ENCODE data around the gene TCL1B.
A peak's percentile ranks its signal among the peaks of the same experiment; 100 is the strongest.

TCL1B gene

DNA sequence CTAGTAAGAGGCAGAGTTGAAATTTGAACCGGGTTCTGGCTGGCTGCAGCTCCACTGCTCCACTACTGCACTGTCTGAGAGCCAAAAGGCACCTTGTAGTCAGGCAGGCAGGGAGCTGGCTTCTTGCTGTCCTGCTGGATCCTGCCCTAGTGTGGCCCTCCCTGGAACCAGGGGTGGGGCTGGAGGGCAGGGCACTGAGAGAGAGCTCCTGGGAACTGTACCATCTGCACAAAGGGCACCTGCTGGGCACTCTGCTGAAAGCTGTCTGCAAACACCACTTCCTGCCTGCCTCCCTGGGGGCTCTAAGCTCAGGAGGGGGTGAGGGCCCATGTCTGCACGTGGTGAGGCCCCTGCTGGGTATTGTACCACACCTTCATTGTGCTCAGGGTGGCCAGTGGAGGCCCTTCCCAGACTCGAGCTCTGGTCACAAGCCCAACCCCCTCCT, 19.0 kb upstream of the TCL1B start:
- no peak for DNase-seq (ENCODE audit: low spot score)

DNA sequence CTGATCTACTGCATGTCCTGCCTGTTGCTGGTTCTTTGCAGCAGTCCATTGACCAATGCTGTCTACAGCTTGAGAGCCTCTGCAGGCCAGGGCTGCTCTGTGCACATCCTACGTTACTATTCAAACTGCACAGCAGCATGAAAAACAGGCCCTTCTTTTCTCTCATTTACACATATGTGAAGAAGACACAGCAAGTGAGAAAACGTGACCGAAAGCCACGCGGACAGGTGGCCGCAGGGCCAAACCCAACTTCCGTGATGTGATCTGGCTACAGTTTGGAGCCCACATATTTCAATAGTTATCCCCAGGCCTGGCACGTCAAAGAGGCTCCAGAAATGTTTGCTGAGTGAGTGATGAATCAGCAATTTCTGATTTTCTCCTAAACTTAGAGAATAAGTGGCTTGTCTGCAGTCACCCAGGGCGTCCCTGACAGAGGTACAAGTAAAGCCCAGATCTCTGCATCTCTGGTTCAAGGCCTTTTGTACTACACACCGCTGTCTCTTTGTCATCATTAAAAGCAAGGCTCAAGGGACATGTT, 17.9 kb upstream of the TCL1B start:
- no peak for DNase-seq (ENCODE audit: low spot score)

DNA sequence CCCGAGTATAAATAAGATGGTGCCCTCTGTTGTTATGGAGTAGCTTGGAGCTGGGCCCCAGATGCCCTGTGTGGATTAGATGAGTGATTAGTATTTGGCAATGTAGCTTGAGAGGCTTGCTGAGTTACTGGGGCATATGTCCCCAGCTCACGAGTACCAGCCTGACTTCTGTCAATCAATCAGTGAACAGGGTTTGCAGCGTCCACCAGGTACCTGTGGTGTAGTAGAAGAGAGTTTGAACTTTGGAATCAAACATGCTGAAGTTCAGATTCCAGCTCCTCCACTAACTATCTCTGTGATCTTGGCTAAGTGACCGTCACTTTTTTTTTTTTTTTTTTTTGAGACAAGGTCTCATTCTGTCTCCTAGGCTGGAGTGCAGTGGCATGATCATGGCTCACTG, 11.6 kb upstream of the TCL1B start:
- DNase-seq (ENCODE audit: low spot score): no peak

DNA sequence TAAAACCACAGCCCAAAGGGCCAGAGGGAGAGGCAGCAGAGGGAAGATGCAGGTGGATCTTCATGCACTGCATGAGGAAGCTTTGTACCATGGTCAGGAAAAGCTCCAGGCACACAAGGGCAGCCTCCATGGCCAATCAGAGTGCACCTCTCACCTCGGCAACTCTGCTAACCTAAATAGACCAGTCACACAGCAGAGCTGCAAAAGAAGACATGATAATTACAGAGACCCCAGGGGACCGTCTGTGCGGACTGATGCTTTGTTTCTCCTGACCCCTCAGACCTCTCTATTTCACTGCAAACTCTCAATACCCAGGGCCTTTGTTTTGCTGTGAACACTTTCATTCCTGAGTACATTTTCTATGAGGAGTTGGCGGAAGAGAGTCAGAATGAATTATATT, 10.7 kb upstream of the TCL1B start:
- no peak for DNase-seq (ENCODE audit: low spot score)

DNA sequence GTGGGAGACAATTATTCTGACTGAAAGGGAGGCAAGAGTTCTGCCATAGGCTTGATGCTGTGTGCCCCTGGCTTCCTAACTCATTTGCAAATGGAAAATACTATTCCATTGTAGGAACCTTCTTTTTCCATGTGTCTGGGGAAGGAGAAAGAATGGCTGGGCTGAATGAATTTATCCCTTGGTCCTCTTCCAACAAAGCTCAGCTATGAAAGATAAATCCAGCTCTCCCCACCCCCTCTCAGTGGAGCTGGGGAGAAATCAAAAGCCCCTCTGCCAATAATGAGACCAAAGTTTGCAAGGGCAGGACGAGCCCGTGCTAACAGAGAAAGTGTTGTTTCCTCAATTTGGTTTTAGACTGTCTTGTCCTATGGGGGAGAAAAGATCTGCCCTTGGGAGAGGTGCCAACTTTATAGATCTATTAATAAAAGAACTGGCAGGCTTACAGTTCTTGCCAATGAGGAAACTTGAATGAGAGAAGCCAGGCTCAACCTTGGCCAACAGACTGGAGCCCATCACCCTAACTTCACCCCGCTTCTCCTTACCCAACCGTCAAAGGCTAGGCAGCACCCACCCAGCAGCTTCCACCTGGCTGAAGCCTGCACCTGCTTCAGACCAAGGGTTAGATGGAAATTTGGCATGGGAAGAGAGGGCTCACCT, 8.9 kb upstream of the TCL1B start:
- DNase-seq (ENCODE audit: low spot score): no peak

DNA sequence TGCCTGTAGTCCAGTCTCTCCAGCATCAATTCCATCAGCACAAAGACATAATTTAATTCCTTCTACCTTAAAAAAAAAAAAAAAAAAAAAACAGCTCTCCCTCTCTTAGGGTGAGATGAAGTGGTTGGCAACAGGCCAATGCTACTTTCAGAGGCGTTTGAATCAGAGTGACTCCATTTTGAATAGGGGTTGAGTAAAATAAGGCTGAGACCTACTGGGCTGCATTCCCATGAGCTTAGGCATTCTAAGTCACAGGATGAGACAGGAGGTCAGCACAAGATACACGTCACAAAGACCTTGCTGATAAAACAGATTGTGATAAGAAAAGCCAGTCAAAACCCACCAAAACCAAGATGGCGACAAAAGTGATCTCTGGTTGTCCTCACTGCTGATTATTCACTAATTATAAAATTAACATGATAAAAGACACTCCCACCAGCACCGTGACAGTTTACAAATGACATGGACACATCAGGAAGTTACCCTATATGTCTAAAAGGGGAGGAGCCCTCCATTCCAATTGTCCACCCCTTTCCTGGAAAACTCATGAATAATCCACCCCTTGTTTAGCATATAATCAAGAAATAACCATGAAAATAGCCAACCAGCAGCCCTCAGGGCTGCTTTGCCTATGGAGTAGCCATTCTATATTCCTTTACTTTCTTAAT, 6.9 kb upstream of the TCL1B start:
- no peak for DNase-seq (ENCODE audit: low spot score)

DNA sequence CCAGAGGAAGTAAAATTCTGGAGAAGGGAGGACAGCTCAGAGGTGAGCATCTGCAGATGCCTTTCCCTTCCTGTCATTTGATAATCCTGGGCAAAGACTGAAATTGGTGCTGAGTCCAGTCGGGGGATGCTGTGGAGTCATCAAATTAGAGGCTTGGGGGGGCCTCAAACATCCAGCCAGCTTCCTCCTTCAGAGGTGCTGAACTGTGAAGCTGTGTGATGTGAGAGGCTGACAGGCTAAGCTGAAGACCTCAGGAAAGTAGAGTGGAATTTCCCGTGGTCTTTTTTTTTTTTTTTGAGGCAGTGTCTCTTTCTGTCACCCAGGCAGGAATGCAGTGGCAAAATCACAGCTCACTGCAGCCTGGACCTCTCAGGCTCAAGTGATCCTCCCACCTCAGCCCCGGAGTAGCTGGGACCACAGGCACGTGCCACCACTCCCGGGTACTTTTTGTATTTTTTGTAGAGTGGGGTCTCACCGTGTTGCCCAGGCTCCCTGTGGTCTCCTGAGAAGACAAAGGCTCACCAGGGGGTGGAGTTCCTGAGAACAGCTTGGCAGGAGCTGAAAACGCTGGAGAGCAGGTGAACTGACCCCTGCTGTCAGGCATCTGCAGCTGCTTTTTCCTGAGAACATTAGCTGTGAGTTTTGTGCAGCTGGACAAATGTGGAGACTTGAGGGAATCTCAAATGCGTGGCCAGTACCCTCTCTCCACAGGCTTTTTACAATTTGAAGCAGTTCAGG, 6.1 kb upstream of the TCL1B start:
- DNase-seq (ENCODE audit: low spot score): no peak

DNA sequence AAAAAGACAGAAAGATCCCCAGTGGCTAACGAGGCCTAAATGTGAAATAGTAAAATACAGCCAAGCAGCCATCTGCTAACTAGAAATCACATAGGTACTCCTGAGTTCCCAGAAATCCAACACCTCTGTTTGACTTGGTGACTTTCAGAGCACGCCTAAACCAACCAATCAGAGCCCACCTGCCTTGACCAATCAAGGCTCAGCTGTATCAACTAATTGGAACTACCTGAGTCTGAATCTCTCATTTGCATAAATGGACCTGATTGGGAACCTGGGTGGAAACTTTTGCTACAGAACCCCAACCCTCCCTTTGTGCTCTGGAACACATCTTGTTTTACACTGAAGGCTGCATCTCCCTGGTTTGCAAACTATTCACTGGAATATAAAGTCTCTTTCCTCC, 5.1 kb upstream of the TCL1B start:
- no peak for DNase-seq (ENCODE audit: low spot score)

DNA sequence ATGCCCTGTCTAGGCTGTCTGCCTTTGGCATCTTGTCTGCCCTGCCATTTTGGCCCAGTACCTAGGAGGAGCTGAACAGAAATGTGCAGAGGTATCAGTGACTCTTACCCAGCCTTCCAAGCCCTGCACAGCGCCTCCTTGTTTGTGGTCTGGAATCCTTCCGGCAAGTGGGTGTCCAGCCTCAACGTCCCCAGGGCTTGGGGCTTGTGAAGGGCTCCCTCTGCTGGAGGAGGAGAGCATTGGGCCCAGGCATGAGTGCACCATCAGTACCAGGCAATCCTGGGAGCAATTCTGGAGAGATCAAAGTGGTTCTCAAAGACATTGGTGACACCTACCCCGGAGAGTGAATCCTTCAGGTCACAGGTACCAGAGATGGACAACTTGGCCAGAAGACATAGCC, 2.4 kb upstream of the TCL1B start:
- DNase-seq (ENCODE audit: low spot score): peak; percentile 75

DNA sequence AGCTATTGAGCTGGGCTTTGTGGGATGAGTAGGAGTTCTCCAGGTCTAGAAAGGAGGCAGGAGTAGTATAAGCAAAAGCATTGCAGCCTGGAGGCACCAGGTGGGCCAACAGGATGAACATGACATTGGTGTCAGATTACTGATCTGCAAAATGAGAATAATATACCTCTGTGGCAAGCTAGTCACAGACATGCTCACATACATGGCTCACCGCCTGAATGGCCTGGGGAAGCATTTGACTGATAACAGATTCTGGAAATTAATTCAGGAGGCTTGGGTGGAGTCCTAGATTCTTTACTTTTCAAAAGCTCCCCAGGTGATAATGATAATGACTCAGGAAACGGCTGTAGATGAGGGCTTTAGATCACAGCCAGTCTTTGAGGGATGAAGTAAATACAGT, 709 bp downstream of the TCL1B start:
- DNase-seq (ENCODE audit: low spot score): no peak

DNA sequence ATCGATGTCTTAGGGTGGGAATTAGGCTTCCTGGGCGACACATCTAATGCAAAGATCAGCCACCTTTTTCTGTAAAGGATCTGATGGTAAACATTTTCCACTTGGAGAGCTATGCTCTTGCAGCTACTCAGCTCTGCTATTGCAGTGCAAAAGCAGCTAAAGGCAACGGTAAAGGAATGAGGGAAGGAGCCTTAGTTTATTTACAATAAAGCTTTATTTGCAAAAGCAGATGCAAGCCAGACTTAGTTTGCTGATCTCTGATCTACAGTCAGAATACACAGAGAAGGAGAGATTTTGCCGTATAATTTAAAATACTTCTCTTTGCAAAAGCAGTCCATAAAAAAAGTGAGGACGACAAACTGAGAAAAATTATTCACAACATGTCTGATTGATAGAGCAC, 3.2 kb downstream of the TCL1B start:
- DNase-seq (ENCODE audit: low spot score): no peak

DNA sequence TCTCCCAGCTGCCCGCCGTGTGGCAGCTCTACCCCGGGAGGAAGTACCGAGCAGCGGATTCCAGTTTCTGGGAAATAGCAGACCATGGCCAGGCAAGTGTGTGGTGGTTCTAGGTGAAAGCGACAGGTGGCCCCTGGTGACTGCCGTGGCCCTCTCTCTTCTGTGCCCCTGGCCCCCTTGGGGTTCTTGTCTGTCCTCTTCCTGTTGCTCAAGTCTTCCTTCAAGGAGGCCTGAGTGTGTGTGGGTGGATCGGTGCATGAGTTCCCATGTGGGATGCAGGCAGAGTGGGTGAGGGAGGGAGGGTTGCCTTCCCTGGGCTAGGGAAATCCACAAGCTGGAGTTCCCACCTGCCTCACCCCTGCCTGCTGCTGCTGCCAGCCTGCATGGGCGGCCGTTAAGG, 4.6 kb downstream of the TCL1B start:
- DNase-seq (ENCODE audit: low spot score): no peak

DNA sequence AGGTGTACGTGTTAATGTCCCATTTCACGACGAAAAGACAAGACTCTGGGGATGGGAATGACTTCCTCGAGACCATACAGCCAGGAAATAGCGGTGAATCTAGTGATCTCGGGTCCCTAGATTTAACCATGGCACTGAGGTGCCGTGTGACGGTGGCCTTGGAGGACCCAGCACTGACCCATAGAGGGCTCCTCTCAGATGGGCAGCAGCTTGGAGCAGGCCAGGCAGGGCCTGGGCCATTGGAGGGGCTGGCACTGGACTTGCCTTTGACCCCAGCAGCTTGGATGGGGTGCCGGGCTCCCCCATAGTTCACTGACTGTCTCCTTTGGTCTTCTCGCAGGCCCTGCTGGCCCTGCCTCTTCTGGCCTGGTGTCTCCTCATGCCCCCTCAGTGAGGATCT, 5.4 kb downstream of the TCL1B start:
- DNase-seq (ENCODE audit: low spot score): no peak

DNA sequence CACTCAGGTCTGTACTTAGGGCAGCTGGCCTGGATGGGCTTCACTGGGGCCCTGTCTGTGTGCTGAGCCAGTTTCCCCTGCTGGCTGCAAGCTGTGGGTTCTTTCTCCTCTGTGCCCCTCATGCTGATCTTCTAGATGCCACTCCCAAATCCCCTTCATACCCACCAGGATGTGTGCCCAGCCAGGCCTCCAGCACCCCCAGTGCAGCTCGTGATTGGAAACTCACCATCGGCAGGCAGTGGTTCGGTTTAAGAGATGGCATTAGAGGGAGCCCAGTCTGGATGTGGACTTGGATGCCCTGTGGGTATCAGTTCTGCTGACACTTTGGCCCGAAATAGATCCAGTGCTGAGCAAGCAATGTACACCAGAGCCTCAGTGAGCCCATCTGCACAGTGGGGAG, 5.9 kb downstream of the TCL1B start:
- no peak for DNase-seq (ENCODE audit: low spot score)

DNA sequence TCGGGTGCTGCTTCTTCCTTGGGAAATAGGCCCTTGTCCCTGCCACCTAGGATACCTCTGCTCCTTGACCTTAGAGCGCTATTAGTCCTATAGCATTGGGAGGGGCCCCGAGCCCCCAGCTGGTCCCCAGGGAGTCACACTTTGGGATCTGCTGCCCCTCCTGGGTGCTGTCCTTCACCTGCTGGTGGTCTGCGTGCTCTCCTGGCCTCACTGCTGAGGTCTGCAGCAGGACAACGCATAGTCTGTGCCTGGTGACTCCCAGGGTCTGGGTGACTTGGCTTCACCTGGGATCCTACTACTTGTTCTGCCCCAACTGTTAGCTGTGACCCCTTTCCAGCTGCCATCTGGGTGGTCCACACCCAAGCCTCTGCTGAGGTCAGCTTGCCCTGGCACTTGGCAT, 8.8 kb downstream of the TCL1B start:
- no peak for DNase-seq (ENCODE audit: low spot score)

DNA sequence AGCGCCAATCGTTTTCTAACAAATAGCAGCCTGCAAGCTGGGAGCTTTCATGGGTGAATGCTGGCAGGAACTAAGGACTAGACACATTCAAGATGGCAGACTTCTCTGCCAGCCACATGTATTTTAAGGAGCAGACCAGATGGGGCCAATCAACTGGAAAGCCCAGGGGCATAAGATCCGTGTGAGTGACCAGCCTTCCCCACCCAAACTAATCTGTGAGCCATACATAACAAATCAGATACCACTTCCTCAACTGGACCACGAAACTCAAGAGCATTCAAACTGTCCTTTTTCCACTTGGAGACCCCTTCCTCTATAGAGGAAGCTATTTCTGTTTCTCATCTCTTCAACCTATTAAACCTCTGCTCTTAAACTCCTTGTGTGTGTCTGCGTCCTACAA, 9.7 kb downstream of the TCL1B start:
- DNase-seq (ENCODE audit: low spot score): no peak

DNA sequence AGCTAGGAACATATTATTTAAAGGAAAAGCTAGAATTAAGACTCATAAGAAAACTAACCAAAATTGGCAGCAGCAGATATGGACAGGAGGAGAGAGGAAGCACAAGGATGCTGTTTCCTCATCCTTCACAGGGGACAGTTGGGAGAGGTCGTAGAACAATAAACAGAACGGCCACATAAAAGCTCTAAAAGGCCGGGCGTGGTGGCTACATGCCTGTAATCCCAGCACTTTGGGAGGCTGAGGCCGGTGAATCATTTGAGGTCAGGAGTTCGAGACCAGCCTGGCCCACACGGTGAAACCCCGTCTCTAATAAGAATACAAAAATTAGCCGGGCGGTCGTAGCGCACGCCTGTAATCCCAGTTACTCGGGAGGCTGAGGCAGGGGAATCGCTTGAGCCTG, 10.5 kb downstream of the TCL1B start:
- DNase-seq (ENCODE audit: low spot score): no peak

DNA sequence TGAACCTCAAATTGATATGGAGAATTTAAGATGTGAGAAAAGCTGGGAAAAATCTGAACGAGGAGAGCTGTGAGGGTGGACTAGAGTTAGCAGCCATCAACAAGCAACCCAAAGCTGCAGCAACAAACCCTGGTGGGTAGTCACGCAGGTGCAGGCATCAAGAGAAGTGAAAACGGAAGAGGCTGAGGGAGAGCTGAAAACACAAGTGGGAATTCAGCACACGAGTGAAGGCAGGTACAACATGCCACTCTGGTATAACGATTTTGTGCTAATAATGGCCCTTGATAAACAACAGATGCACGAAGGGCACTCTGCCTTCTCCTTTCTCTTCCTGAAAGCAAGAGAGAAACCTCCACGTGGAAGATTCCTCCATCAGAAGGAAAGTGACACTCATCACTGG, 11.5 kb downstream of the TCL1B start:
- DNase-seq (ENCODE audit: low spot score): no peak

DNA sequence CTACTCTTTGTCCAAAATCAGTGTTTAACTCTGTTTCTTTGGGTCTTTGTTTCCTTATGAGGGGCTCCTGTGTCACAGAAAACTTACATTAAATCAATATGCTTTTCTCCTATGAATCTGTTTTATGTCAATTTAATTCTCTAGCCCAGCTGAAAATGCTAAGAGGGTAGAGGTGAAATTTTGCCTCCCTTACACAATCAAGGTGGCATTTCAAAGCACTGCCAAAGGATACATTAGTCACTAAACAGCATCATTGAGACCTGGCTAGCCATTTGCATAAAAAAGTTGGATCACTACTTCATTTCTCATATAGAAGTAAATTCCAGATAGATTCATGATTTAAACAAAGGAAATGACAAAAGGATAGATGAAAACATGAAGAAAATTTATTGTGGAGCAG, 12.1 kb downstream of the TCL1B start:
- DNase-seq (ENCODE audit: low spot score): no peak

DNA sequence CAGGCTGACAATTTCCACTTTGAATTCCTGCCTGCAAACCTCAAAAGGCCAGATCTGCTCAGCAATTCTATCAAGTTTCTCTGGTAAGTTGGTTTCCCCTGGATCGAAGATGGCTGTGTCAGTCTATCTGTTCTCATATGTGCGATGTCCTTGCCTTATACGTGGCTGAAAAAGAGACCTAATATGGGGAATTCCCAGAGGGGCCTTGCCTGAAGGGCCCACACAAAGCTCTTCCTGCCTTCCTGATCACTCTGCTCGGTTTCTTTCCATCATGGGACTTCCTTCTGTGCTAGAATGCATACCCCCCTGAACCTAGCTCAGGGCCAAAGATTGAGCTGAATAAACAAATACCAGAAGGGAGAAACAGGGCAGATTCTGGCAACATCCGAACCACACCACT, 13.2 kb downstream of the TCL1B start:
- DNase-seq (ENCODE audit: low spot score): no peak

DNA sequence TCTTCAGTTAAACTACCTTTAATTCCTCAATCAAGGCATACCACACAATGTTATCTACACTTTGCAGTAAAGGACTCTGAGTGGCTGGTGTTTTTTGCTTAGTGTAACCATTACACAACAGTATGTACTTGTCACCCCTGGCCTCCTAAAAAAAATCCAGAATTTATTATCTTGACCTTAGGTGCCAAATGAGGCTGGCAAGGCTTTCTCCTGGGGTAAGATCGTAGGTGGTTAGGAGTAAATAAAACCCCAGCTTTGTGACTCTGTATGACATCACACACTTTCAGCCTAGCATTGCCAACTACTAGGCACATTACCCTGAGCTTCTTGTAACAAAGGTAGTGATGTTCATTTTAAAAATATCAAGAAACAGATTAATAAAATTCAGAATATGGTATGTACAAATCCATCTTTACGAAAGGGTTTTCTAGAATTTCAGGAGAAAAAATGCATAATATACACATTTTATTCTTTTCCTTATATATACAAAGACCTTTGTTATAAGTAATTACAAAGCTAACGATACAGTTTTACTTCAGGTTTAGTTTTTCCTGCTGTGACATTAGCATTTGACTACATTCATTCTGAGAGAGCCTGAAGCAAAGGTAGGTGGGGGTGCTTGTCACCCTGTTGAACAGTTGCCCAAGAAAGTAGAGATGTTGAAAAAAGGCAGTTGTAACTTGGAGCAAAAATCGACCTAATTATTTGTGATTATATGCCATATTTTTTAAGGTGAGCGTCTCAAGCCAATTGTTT, 14.2 kb downstream of the TCL1B start:
- DNase-seq (ENCODE audit: low spot score): no peak

DNA sequence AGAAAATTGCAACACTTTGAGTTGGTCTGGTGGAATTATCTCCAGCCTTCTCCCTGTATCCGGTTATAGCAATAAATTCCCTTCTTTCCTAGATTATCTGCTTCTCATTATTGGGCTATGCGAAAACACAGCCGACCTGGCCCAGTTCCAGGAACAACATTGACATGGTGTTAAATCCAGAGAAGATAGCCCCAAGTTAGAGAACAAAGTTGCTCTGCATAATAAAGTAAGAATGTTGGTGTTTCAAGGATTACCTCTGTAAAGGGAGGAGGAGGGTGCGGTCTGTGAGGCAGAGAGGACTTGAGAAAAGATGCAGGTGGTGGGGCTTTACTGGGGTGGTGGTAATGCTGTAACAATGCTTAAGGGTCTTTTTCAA, 15.6 kb downstream of the TCL1B start:
- DNase-seq (ENCODE audit: low spot score): no peak

DNA sequence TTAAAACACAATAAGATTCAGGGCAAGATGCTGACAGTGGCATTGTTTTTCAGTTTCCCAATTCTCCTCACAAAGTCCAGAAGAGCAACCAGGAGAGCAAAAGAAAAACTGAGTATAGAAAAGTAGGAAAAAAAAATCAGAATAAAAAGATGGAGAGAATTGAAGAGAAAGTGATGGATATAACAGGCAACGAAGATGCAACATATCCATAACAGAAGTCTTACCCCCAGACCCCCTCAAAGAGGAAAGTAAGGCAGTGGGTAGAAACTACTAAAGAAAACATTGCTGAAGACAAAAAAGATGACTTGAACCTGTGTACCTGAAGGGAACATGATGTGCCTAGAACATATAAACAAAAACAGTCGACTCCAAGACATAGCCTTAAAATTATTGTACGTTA, 17.1 kb downstream of the TCL1B start:
- DNase-seq (ENCODE audit: low spot score): no peak
